ENCODE data around the gene MMP14. TPM values are rescaled to one million over a fixed set of nuclear protein-coding genes. Genes with fewer than 3 reads are reported as not detected.

MMP14 gene
- total RNA-seq, 1 experiment from 2014 or later, result 143 TPM

DNA sequence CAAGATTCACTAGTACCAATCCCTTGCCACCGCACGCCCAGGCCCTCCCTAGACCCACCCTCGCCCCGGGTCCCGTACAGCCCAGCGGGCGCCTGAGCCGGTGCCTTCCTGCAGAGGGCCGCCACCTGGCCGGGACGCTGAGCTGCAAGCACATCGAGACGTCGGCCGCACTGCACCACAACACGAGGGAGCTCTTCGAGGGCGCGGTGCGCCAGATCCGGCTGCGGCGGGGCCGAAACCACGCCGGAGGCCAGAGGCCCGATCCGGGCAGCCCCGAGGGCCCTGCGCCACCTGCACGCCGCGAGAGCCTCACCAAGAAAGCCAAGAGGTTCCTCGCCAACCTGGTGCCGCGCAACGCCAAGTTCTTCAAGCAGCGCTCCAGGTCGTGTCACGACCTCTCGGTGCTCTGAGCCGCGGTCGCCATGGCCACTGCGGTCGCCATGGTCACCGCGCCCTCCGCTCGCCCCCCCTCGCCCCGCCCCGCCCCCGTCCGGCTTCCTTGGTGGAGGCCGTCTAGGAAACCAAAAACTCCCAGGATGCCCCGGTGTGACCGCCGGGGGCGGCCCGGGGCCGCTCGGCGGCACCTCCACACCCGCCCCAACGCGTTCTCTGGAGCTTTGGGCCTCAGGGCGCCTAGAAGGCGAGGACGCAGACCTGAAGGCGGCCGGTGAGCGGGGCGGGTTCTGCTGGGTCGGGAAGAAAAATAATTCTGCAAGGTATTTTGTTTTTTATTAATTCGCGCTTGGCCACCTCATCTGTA lies 50.3 kb downstream of the MMP14 start:
- in situ Hi-C loops (cut with HindIII; ENCODE audit: low pct_unique_long_range_greater_than_20kb, low sequenced_read_pairs), result no loop called here
- peak; percentile 12 for DNase-seq (ENCODE audit: low read depth, low spot score)

DNA sequence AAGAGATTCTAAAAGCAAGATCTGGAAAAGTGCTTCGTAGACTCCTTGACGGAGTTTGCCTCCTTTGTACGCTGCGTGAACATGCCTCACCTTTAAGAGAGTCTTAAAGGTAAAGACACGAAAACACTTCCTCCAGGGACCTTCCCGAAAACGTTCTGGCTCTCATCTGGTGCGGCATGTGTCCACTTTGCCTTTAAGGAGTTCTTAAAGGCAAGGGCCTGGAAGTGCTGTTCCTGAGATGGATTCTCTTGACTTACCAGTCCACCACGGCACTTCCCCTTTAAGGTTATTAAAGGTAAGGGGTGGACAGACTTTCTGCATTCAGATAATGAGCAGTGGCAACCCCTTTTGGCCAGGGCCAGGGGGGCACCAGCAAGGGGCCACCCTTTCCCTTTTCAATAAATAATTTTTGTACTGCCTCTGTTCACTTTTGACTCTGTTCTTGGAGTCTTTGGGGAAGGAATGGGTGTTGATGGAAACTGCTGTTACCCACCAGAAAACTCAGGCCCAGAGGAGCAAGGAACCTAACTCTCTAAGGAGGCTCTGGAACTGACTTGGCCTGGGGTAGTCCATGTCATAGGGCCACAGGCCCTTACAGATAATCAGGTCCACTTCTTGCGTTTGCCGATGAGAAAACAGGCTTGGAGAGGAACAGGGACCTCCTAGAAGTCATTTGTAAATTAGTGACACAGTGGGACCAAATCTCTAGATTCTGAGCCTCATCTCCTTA lies 51.0 kb downstream of the MMP14 start:
- in situ Hi-C loops (cut with HindIII; ENCODE audit: low pct_unique_long_range_greater_than_20kb, low sequenced_read_pairs), result no loop called here
- peak; percentile 46 for DNase-seq (ENCODE audit: low read depth, low spot score)

GRCh38 chr14:22887990-22888378 lies 51.6 kb downstream of the MMP14 start:
- in situ Hi-C loops (cut with HindIII; ENCODE audit: low pct_unique_long_range_greater_than_20kb, low sequenced_read_pairs), result no loop called here

DNA sequence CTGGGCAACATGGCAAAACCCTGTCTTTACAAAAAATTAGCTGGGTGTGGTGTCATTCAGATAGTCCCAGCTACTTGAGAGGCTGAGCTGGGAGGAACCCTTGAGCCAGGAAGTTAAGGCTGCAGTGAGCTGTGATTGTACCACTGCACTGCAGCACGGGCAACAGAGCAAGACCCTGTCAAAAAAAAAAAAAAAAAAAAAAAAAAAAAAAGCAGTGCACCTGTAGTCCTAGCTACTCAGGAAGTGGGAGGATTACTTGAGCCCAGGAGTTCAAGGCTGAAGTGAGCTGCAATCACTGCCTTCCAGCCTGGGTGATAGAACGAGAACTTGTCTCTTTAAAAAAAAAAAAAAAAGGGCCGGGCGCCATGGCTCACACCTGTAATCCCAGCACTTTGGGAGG lies 52.3 kb downstream of the MMP14 start:
- no peak for DNase-seq (ENCODE audit: low read depth, low spot score)
- in situ Hi-C loops (cut with HindIII; ENCODE audit: low pct_unique_long_range_greater_than_20kb, low sequenced_read_pairs), result no loop called here

More at GRCh38 chr14:22887990-22888378, 51.6 kb downstream of the MMP14 start:
- DNase-seq (ENCODE audit: low read depth, low spot score), result no peak

- DNase-seq (ENCODE audit: low read depth, low spot score), result no peak
- in situ Hi-C loops (cut with HindIII; ENCODE audit: low pct_unique_long_range_greater_than_20kb, low sequenced_read_pairs), result no loop called here
Observed at GRCh38 chr14:22890416-22890815, 54.0 kb downstream of the MMP14 start.

GRCh38 chr14:22892488-22892887 lies 56.1 kb downstream of the MMP14 start:
- DNase-seq (ENCODE audit: low read depth, low spot score), result no peak
- in situ Hi-C loops (cut with HindIII; ENCODE audit: low pct_unique_long_range_greater_than_20kb, low sequenced_read_pairs), result no loop called here

- in situ Hi-C loops (cut with HindIII; ENCODE audit: low pct_unique_long_range_greater_than_20kb, low sequenced_read_pairs), result no loop called here
- no peak for DNase-seq (ENCODE audit: low read depth, low spot score)
Observed at GRCh38 chr14:22893706-22894105, 57.3 kb downstream of the MMP14 start.

GRCh38 chr14:22895402-22895801 lies 59.0 kb downstream of the MMP14 start:
- DNase-seq (ENCODE audit: low read depth, low spot score), result no peak
- in situ Hi-C loops (cut with HindIII; ENCODE audit: low pct_unique_long_range_greater_than_20kb, low sequenced_read_pairs), result no loop called here

DNA sequence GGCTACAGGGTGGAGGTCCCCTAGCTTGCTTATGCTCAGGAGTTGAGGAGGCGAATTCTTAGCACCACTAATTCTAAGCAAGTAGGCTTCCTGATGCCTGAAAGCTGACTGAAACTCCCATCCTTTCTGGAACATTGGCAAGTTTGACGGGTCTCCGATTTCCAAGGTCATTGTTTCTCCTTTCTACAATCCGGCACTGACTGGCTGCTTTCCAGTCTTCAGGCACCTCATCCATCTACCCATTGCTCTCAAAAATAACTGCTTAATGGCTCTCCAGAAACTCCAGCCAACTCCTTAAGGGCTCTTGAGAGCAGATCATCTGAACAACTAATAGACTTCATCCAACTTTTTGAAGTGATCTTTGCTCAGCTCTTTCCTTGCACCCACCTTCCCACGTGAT lies 60.0 kb downstream of the MMP14 start:
- DNase-seq (ENCODE audit: low read depth, low spot score), result no peak
- in situ Hi-C loops (cut with HindIII; ENCODE audit: low pct_unique_long_range_greater_than_20kb, low sequenced_read_pairs), result no loop called here

GRCh38 chr14:22896760-22897159 lies 60.4 kb downstream of the MMP14 start:
- in situ Hi-C loops (cut with HindIII; ENCODE audit: low pct_unique_long_range_greater_than_20kb, low sequenced_read_pairs), result no loop called here
- DNase-seq (ENCODE audit: low read depth, low spot score), result no peak

DNA sequence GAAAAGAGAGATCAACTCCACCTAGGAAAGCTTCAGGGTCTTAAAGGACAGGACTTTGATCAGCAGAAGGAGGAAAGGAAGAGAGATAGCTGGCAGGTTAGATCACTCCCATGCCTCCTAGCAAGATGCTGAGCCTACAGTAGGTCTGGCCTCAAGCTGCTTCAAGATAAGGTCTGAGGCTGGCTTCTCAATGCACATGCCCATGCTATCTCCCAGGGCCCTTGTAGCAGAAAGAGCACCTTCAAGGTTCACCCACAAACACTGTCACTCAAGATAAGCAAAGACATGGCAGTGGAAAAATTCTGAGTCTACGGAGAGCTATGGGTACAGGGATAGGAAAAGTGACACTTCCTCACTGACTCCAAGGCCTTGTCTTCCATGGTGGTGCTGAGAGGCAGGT lies 61.0 kb downstream of the MMP14 start:
- in situ Hi-C loops (cut with HindIII; ENCODE audit: low pct_unique_long_range_greater_than_20kb, low sequenced_read_pairs), result no loop called here
- DNase-seq (ENCODE audit: low read depth, low spot score), result no peak

Small RNA genes within 50 kb of the gene (small RNA-seq; reads per million reads assigned to genes)
- gene RF00019, result 0 reads per million in 2 experiments

Other genes with a start within 250 kb of the MMP14 start
- 479 and 529 TPM in 2 replicates for gene DAD1, start 247.4 kb upstream of the MMP14 start, total RNA-seq (2014; rRNA removed; shearing (Covaris generic))
- gene ABHD4, start 238.3 kb upstream of the MMP14 start, total RNA-seq (2014; rRNA removed; shearing (Covaris generic)), result 7.7 and 9.1 TPM in 2 replicates
- gene OR6J1, start 192.2 kb upstream of the MMP14 start, total RNA-seq (2014; rRNA removed; shearing (Covaris generic)), result not detected in 2 replicates
- gene OXA1L, start 69.9 kb upstream of the MMP14 start, total RNA-seq (2014; rRNA removed; shearing (Covaris generic)), result 232 and 242 TPM in 2 replicates
- gene SLC7A7, start 21.1 kb upstream of the MMP14 start, total RNA-seq (2014; rRNA removed; shearing (Covaris generic)), result 0.82 and 1.5 TPM in 2 replicates
- 43.9 and 65.2 TPM in 2 replicates for gene MRPL52, start 6.7 kb upstream of the MMP14 start, total RNA-seq (2014; rRNA removed; shearing (Covaris generic))
- 31.6 and 31.9 TPM in 2 replicates for gene LRP10, start 35.2 kb downstream of the MMP14 start, total RNA-seq (2014; rRNA removed; shearing (Covaris generic))
- gene REM2, start 46.6 kb downstream of the MMP14 start, total RNA-seq (2014; rRNA removed; shearing (Covaris generic)), result not detected in 2 replicates
- 62.7 and 63.2 TPM in 2 replicates for gene RBM23, start 82.6 kb downstream of the MMP14 start, total RNA-seq (2014; rRNA removed; shearing (Covaris generic))
- 62.8 and 66.6 TPM in 2 replicates for gene PRMT5, start 92.8 kb downstream of the MMP14 start, total RNA-seq (2014; rRNA removed; shearing (Covaris generic))
- 32.5 and 34.2 TPM in 2 replicates for gene HAUS4, start 120.5 kb downstream of the MMP14 start, total RNA-seq (2014; rRNA removed; shearing (Covaris generic))
- gene AJUBA, start 146.0 kb downstream of the MMP14 start, total RNA-seq (2014; rRNA removed; shearing (Covaris generic)), result 8.5 and 9.5 TPM in 2 replicates
- gene C14orf93, start 173.6 kb downstream of the MMP14 start, total RNA-seq (2014; rRNA removed; shearing (Covaris generic)), result 8.2 and 11.6 TPM in 2 replicates
- 162 and 165 TPM in 2 replicates for gene PSMB5, start 198.3 kb downstream of the MMP14 start, total RNA-seq (2014; rRNA removed; shearing (Covaris generic))
- gene PSMB11, start 205.6 kb downstream of the MMP14 start, total RNA-seq (2014; rRNA removed; shearing (Covaris generic)), result not detected in 2 replicates
- 0.96 and 1.1 TPM in 2 replicates for gene CDH24, start 220.9 kb downstream of the MMP14 start, total RNA-seq (2014; rRNA removed; shearing (Covaris generic))

Measured in SK-MEL-5 (cell line).